H1 (cell line): ENCODE data around the gene DVL2. TPM values are rescaled to one million over a fixed set of nuclear protein-coding genes. Genes with fewer than 3 reads are reported as not detected.
A peak's percentile ranks its signal among the peaks of the same experiment; 100 is the strongest.

Source experiments
- CTCF ChIA-PET: fragments of 300-600 bp; sonication (Branson Sonifier 250); formaldehyde crosslinking; loops from one replicate; lab custom pipeline; 2021; ENCODE audit not compliant: partially characterized antibody; lab: Charles Lee
- POLR2A ChIA-PET: fragments of 300-600 bp; sonication (Branson Sonifier 250); formaldehyde crosslinking; loops from one replicate; lab custom pipeline; 2021; ENCODE audit warnings: inconsistent platforms; ENCODE audit not compliant: partially characterized antibody; lab: Charles Lee
- DNase-seq, 2 experiments: peaks; one replicate each; pipeline versions ENCODE4 v3.0.0 to v3.0.0-alpha.2; 2010 to 2022; ENCODE audit warnings: low spot score in 2 of 2, low read depth in 1 of 2, mixed read lengths in 1 of 2
- FAIRE-seq: peaks from 2 replicates; lab custom pipeline; 2011; peaks lifted over from hg19 to GRCh38; lab: Jason Lieb, UNC
- H2AFZ ChIP-seq: 2 replicates; pipeline ENCODE4 v1.8.1; 2012; ENCODE audit warnings: low read length, inconsistent platforms
- H2AK5ac ChIP-seq: 2 replicates; pipeline ENCODE4 v1.6.1; 2013; ENCODE audit warnings: low read depth, low read length
- H2BK120ac ChIP-seq: replicated peaks from 2 replicates; pipeline ENCODE3; 2013; ENCODE audit warnings: low read depth, low read length, inconsistent platforms
- H2BK12ac ChIP-seq: 2 replicates; pipeline ENCODE4 v1.6.1; 2013; ENCODE audit warnings: low read depth, low read length
- H2BK15ac ChIP-seq: 2 replicates; pipeline ENCODE4 v1.6.1; 2013; ENCODE audit warnings: low read length
- H2BK20ac ChIP-seq: 2 replicates; pipeline ENCODE4 v1.6.1; 2013; ENCODE audit warnings: low read length
- H2BK5ac ChIP-seq: 2 replicates; pipeline ENCODE4 v1.6.1; 2013; ENCODE audit warnings: low read depth, low read length
- H3K14ac ChIP-seq: 2 replicates; pipeline ENCODE4 v1.6.1; 2013; ENCODE audit warnings: inconsistent platforms; ENCODE audit not compliant: insufficient read length
- H3K18ac ChIP-seq: 2 replicates; pipeline ENCODE4 v1.6.1; 2013; ENCODE audit warnings: low read length; ENCODE audit errors: extremely low read depth
- H3K23ac ChIP-seq: 2 replicates; pipeline ENCODE4 v1.6.1; 2013; ENCODE audit warnings: inconsistent platforms; ENCODE audit not compliant: insufficient read length
- H3K23me2 ChIP-seq: 2 replicates; pipeline ENCODE4 v1.6.1; 2013; ENCODE audit warnings: low read depth, low read length
- H3K27ac ChIP-seq: 2 replicates; pipeline ENCODE4 v1.6.1; 2011; ENCODE audit warnings: low read depth, low read length, inconsistent platforms
- H3K27me3 ChIP-seq, 4 experiments: replicated peaks in 1 of 4; 1 replicate in 1 of 4; 2 replicates in 3 of 4; pipeline versions ENCODE4 v1.6.1 to v1.8.1; 2011 to 2013; ENCODE audit warnings: low read length in 3 of 4, mild to moderate bottlenecking in 3 of 4, inconsistent platforms in 2 of 4, mixed read lengths in 2 of 4, moderate library complexity in 1 of 4; ENCODE audit not compliant: control insufficient read depth in 3 of 4, insufficient read depth in 3 of 4; ENCODE audit errors: extremely low read depth in 1 of 4
- H3K36me3 ChIP-seq, 4 experiments: 2 replicates each; pipeline versions ENCODE4 v1.6.1 to v1.8.1; 2011 to 2013; ENCODE audit warnings: mild to moderate bottlenecking in 4 of 4, low read length in 3 of 4, moderate library complexity in 2 of 4, control low read depth in 1 of 4, inconsistent platforms in 1 of 4; ENCODE audit not compliant: insufficient read depth in 4 of 4, control insufficient read depth in 2 of 4
- H3K4ac ChIP-seq: replicated peaks from 2 replicates; pipeline ENCODE3; 2013; ENCODE audit warnings: low read length, low read depth, mixed read lengths, inconsistent platforms; ENCODE audit not compliant: insufficient read length
- H3K4me1 ChIP-seq, 4 experiments: replicated peaks in 1 of 4; 1 replicate in 1 of 4; 2 replicates in 3 of 4; pipeline versions ENCODE4 v1.6.1 to v1.8.1; 2011 to 2013; ENCODE audit warnings: low read length in 3 of 4, inconsistent platforms in 2 of 4, mixed read lengths in 1 of 4; ENCODE audit not compliant: insufficient read depth in 4 of 4, control insufficient read depth in 3 of 4
- H3K4me2 ChIP-seq, 2 experiments: 2 replicates each; pipeline versions ENCODE4 v1.6.1 to v1.8.1; 2011 to 2013; ENCODE audit warnings: low read depth in 2 of 2, low read length in 2 of 2, control low read depth in 1 of 2, inconsistent platforms in 1 of 2, mild to moderate bottlenecking in 1 of 2; ENCODE audit not compliant: insufficient read depth in 1 of 2
- H3K4me3 ChIP-seq, 4 experiments: fragments of 200-600, 300-600 bp in 1 of 4; sonication (generic), shearing (Covaris generic), sonication (Bioruptor Twin) in 1 of 4; 2 replicates each; pipeline versions ENCODE4 v1.5.1 to v1.8.1; 2011 to 2016; ENCODE audit warnings: low read length in 4 of 4, low read depth in 3 of 4, control low read depth in 2 of 4, inconsistent platforms in 2 of 4, mild to moderate bottlenecking in 2 of 4, mixed read lengths in 1 of 4, moderate library complexity in 1 of 4; ENCODE audit not compliant: insufficient read depth in 2 of 4; ENCODE audit errors: extremely low read depth in 1 of 4
- H3K56ac ChIP-seq: replicated peaks from 2 replicates; pipeline ENCODE3; 2013; ENCODE audit warnings: low read depth, mild to moderate bottlenecking, mixed read lengths, low read length, inconsistent platforms; ENCODE audit not compliant: insufficient read length
- H3K79me1 ChIP-seq: 2 replicates; pipeline ENCODE4 v1.6.1; 2013; ENCODE audit warnings: low read depth, low read length, control low read depth
- H3K79me2 ChIP-seq, 2 experiments: 2 replicates each; pipeline versions ENCODE4 v1.6.1 to v1.8.1; 2012 to 2013; ENCODE audit warnings: low read length in 2 of 2, mild to moderate bottlenecking in 2 of 2, inconsistent platforms in 1 of 2; ENCODE audit not compliant: insufficient read depth in 2 of 2, control insufficient read depth in 1 of 2
- H3K9ac ChIP-seq, 4 experiments: replicated peaks in 1 of 4; 1 replicate in 1 of 4; 2 replicates in 3 of 4; pipeline versions ENCODE4 v1.6.1 to v1.8.1; 2011 to 2013; ENCODE audit warnings: low read depth in 3 of 4, low read length in 3 of 4, control low read depth in 2 of 4, mild to moderate bottlenecking in 2 of 4, moderate library complexity in 2 of 4, inconsistent platforms in 1 of 4; ENCODE audit errors: extremely low read depth in 1 of 4
- H3K9me3 ChIP-seq, 2 experiments: 2 replicates each; pipeline versions ENCODE4 v1.6.1 to v1.8.1; 2012 to 2013; ENCODE audit warnings: mild to moderate bottlenecking in 2 of 2, moderate library complexity in 2 of 2, control low read depth in 1 of 2, inconsistent platforms in 1 of 2, low read depth in 1 of 2, low read length in 1 of 2, mixed read lengths in 1 of 2; ENCODE audit not compliant: insufficient read depth in 2 of 2
- H4K20me1 ChIP-seq, 2 experiments: replicated peaks in 1 of 2; 2 replicates each; pipeline versions ENCODE3 to v1.8.1; 2011 to 2013; ENCODE audit warnings: inconsistent platforms in 2 of 2, low read length in 2 of 2, mild to moderate bottlenecking in 1 of 2; ENCODE audit not compliant: insufficient read depth in 2 of 2, control insufficient read depth in 1 of 2
- H4K5ac ChIP-seq: 2 replicates; pipeline ENCODE4 v1.6.1; 2013; ENCODE audit warnings: low read length, low read depth, mixed read lengths, inconsistent platforms; ENCODE audit not compliant: insufficient read length
- H4K8ac ChIP-seq: 2 replicates; pipeline ENCODE4 v1.8.0; 2013; ENCODE audit warnings: mild to moderate bottlenecking, moderate library complexity, low read length, inconsistent platforms; ENCODE audit not compliant: insufficient read depth; ENCODE audit errors: extremely low read depth
- H4K91ac ChIP-seq: replicated peaks from 2 replicates; pipeline ENCODE3; 2013; ENCODE audit warnings: low read length, mixed read lengths, inconsistent platforms; ENCODE audit not compliant: insufficient read length
- CREB1 ChIP-seq: IDR thresholded peaks from 2 replicates; pipeline ENCODE4 v1.6.1; 2012; ENCODE audit warnings: inconsistent platforms
- RNF2 ChIP-seq: fragments of 200-900, 300-1000 bp; sonication (generic); IDR thresholded peaks from 2 replicates; pipeline ENCODE4 v1.7.1; 2016; ENCODE audit warnings: borderline replicate concordance, low read depth, mild to moderate bottlenecking, antibody characterized with exemption, low read length; ENCODE audit not compliant: poor library complexity, severe bottlenecking; ENCODE audit errors: missing control alignments
- RXRA ChIP-seq: IDR thresholded peaks from 2 replicates; pipeline ENCODE4 v1.6.1; 2011; ENCODE audit warnings: low read depth, mild to moderate bottlenecking, low read length, moderate library complexity; ENCODE audit not compliant: insufficient read depth
- WGBS, 2 experiments: shearing (Covaris generic) in 1 of 2; methylation state at CpG; one replicate each; pipeline versions ENCODE4 v1.1.6 to v1.1.7; 2013 to 2015; ENCODE audit warnings: low lambda C conversion rate in 2 of 2, mixed read lengths in 2 of 2, inconsistent platforms in 1 of 2, low coverage in 1 of 2, missing lambda C conversion rate in 1 of 2; ENCODE audit not compliant: insufficient replicate concordance in 2 of 2, insufficient coverage in 1 of 2, insufficient read length in 1 of 2; ENCODE audit errors: extremely low coverage in 1 of 2, missing lambda C conversion rate in 1 of 2; 5-methylcytosine and 5-hydroxymethylcytosine counted together
- polyA plus RNA-seq, 7 experiments: library from polyadenylated mRNA; depleted of rRNA in 3 of 7; stranded (reverse) in 5 of 7; unstranded in 2 of 7; fragments of >200 nt in 5 of 7; fragments of 200-250 nt in 2 of 7; gene quantifications; 1 replicate in 5 of 7; 2 replicates in 1 of 7; 4 replicates in 1 of 7; pipeline versions ENCODE4 v1.2.1 to v1.2.3, GENCODE V29; 2011 to 2013; ENCODE audit warnings: missing spikeins in 2 of 7, mixed read lengths in 2 of 7
- total RNA-seq: library from RNA; stranded (reverse); fragmentation: NEBNext Ultra II Directional; extraction: Animal tissue kit (Norgen Biotek cat#: 25700); gene quantifications from 2 replicates; pipeline ENCODE4 v1.2.1, GENCODE V29; 2021
- TF ChIP-seq, protein P1 (sequence below): IDR thresholded peaks from 2 replicates; pipeline ENCODE4 v1.6.1; 2011; ENCODE audit warnings: low read length, improper control_type of control experiment

DVL2 gene
- total and polyA plus RNA-seq, 2 of the 8 experiments (the other 6 are each of a cell fraction or from before 2014, with no cell fraction given), result 19.0 to 59.6 TPM

DNA sequence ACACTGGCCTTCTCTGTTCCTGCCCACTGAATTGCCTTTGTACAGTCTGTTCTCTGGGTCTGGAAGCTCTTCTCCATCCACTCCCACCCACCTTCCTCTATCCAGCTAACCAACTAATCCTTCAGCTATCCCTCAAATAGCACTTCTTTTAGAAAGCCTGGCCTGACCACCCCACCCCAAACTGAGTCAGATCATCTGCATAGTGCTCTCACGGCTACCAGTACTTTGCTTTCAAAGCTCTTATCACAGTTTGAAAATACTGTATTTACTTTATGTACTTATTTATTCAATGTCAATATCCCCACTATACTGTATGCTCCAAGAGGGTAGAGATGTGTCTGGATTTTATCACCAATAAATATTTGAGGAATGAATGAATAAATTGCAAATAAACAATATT, 32.5 kb upstream of the DVL2 start:
- POLR2A ChIA-PET, result interaction anchor here (0.8 to 13.7 kb wide), 7 partner anchors 8 to 63 kb away, joined by 3 to 159 read pairs (median 6); partner anchors contain the start of genes ACADVL, DLG4, DVL2 and GABARAP
- no peak overlapping the region for H2BK120ac ChIP-seq
- no peak overlapping the region for H2AFZ ChIP-seq
- H2BK15ac ChIP-seq, result no peak overlapping the region
- H3K79me2 ChIP-seq, result peaks cover 0 to 1% of the 10 kb centered on the region in 2 experiments; a peak in 1 of 4 replicates
- FAIRE-seq, result no peak
- peaks cover 3% of the 10 kb centered on the region for H3K23me2 ChIP-seq
- no peaks in the 10 kb centered on the region for H3K36me3 ChIP-seq
- no peak overlapping the region; the same call in 1 of the 2 replicates for H2BK5ac ChIP-seq
- no peak for DNase-seq
- H3K18ac ChIP-seq, result 0 out of 2 replicates have a peak overlapping the region, but pooled peaks have one; percentile 28
- no peaks in the 10 kb centered on the region for H3K27me3 ChIP-seq
- TF ChIP-seq CREB1, result no peak
- TF ChIP-seq RNF2, result no peak
- no peak for TF ChIP-seq RXRA
- TF ChIP-seq, protein P1, sequence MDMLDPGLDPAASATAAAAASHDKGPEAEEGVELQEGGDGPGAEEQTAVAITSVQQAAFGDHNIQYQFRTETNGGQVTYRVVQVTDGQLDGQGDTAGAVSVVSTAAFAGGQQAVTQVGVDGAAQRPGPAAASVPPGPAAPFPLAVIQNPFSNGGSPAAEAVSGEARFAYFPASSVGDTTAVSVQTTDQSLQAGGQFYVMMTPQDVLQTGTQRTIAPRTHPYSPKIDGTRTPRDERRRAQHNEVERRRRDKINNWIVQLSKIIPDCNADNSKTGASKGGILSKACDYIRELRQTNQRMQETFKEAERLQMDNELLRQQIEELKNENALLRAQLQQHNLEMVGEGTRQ, result no peak
- WGBS, 2 experiments, result 92% methylated on average over 1 of the region's 1 CpG; no CpG with 5 or more reads in 1 of the 2 experiments
- H3K14ac ChIP-seq, result no peak overlapping the region
- H3K4me1 ChIP-seq, result peaks cover 0 to 8% (median 4%) of the 10 kb centered on the region in 4 experiments; a peak in 4 of 7 replicates
- no peaks in the 10 kb centered on the region for H3K9me3 ChIP-seq
- no peak overlapping the region for H2BK20ac ChIP-seq
- no peak overlapping the region for H3K27ac ChIP-seq
- H4K20me1 ChIP-seq, result peaks cover 0 to under 1% of the 10 kb centered on the region in 2 experiments
- H4K5ac ChIP-seq, result no peak overlapping the region
- 0 out of 2 replicates have a peak overlapping the region, but pooled peaks have one; percentile 60 for H2BK12ac ChIP-seq
- no peak overlapping the region for H4K8ac ChIP-seq
- no peak overlapping the region for H3K9ac ChIP-seq
- H3K23ac ChIP-seq, result no peak overlapping the region
- no peak overlapping the region for H3K4ac ChIP-seq
- peak overlapping the region; percentile 35 for H4K91ac ChIP-seq
- H3K56ac ChIP-seq, result no peak overlapping the region
- H3K4me2 ChIP-seq, result no peak overlapping the region; a peak in 1 of 4 replicates
- H3K4me3 ChIP-seq, result no peak overlapping the region
- no peak overlapping the region for H2AK5ac ChIP-seq
- peaks cover under 1% of the 10 kb centered on the region; the same call in 1 of the 2 replicates for H3K79me1 ChIP-seq
- CTCF ChIA-PET, result interaction anchor here (0.6 to 2.8 kb wide), 8 partner anchors 14 to 1830 kb away, joined by 3 to 17 read pairs (median 4); partner anchors contain the start of gene SLC2A4
